Stimulated activated CD8-positive, alpha-beta memory T cell treated with anti-CD3 and anti-CD28 coated beads, Interleukin-2, amount 100 ng/mL, for 1 hour (primary cell): Measurements from ENCODE around the gene BDKRB1.

Source experiments
- DNase-seq, 2 donors: peaks; one replicate each; pipeline ENCODE4 v3.0.0-alpha.2; 2020; ENCODE audit warnings: low read depth in 2 of 2

The BDKRB1 gene

GRCh38 chr14:96255501-96256366, at the start of gene BDKRB1:
BDKRB1 (plus strand) TSS chr14:96256210; CDS start chr14:96263683, 7,473 bp downstream.
- no peak for DNase-seq

- DNase-seq = no peak
Measured at GRCh38 chr14:96206461-96206860, 49.5 kb upstream of the BDKRB1 start.

GRCh38 chr14:96207686-96208085, 48.3 kb upstream of the BDKRB1 start:
- DNase-seq = no peak

GRCh38 chr14:96208739-96209138, 47.3 kb upstream of the BDKRB1 start:
- no peak for DNase-seq

DNA sequence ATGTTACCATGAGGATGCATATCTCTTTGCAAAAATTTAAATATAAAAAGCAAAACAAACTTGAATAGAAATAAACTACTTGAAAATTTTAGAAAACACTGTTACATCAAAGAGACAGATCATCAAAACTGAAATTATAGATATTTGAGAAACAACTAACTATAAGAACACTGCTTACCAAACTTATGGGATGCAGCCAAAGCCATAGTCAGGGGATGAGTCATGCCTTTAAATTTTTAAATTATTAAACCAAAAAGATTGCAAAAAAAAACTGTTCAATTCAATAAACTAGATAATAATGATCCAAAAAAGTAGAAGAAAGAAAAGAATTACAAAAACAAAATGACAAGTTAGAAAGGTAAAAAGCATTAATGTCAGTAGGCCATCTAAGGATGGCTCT, 43.9 kb upstream of the BDKRB1 start:
- DNase-seq = no peak

DNA sequence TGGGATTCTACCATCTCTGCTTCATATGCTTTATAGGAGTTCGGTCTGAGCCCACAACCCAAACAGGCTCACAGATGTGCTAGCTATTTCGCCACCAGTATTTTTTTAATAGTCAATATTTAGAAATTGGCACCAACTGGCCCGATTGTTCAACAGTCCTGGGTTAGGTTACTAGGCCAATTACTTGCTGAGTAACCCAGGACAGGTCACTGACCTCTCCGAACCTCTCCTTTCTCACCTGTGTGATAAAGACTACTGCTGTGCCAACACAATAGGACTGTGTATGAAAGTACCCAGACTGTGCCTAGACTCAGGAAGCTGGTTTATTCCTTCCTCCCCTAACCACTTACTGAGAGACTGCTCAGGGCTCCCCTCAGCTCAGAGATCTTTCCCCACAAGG, 43.1 kb upstream of the BDKRB1 start:
- no peak for DNase-seq

GRCh38 chr14:96213871-96214465, 42.0 kb upstream of the BDKRB1 start:
- no peak for DNase-seq

DNA sequence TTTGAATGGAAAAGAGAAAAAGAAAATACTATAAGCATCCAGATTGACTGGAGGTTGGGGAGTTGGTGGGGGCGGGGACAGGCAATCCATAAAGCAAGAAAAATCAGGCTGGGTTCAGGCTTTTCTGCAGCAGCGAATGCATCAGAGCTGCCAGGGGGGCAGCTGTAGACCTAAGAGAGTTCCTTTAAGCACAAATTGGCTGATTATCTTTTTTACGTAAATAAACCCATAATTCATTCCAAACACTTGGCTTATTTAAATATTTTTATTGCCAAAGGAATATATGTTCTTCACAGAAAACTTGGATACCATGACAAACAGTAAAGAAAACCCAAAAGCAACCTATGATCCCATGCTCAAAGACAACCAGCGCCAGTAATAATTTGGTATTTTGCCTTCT, 41.2 kb upstream of the BDKRB1 start:
- no peak for DNase-seq

- no peak for DNase-seq
Measured at GRCh38 chr14:96215452-96216244, 40.4 kb upstream of the BDKRB1 start.

DNA sequence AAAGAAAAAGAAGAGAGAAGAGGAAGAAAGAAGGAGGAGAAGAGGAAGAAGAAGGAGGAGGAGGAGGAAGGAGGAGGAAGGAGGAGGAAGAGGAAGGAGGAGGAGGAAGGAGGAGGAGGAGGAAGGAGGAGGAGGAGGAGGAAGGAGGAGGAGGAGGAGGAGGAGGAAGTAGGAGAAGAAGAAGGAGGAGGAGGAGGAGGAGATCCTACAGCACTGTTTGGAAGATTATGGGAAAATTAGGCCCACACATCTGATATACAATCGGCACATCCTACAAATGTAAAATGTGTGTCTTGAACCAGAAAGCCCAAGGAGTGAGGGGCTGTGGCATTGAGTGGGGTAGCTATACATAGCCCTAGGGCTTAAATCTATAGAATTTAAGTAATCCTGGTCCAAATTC, 39.4 kb upstream of the BDKRB1 start:
- DNase-seq = no peak

GRCh38 chr14:96217376-96217913, 38.6 kb upstream of the BDKRB1 start:
- DNase-seq = no peak

DNA sequence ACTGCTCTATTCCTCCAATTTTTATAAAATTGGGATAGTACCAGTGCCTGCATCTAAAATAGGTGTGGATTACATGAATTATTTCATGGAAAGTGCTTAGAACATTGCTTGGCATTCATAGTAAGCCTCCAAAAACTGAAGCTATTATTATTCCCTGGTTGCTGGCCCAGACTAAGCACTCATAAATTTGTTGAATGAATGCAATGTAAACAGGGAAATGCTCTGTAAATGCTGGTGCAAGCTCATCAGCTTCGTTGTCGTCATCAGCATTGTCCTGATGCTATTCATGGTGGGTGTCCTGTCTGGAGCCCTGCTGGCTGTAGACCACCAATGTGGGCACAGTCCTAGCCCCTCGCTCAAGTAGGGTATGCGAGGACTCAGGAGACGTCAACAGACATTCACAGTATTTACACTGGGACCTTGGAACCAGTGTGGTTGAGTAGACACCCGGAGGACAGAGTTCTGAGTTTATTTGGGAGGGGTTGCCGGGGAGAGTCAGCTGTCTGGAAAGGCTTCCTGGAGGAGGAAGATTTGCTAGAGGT, 34.8 kb upstream of the BDKRB1 start:
- DNase-seq = no peak

DNA sequence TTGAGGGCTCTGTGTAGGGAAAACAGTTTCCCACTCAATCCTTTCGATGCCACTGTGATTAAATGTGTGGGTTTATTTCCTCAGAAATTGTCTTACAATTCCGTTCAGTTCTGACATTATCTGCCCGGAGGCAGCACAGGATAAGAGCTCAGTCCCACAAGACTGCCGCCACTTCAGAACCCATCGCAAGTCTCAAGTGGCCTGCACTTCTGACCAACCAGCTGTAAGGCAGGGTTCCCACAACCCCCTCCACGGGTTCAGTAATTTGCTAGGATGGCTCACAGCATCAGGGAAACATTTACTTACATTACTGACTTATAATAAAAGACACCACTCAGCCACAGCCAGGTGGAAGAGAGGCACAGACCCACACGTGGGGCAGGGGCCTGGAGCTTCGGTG, 34.2 kb upstream of the BDKRB1 start:
- no peak for DNase-seq

DNA sequence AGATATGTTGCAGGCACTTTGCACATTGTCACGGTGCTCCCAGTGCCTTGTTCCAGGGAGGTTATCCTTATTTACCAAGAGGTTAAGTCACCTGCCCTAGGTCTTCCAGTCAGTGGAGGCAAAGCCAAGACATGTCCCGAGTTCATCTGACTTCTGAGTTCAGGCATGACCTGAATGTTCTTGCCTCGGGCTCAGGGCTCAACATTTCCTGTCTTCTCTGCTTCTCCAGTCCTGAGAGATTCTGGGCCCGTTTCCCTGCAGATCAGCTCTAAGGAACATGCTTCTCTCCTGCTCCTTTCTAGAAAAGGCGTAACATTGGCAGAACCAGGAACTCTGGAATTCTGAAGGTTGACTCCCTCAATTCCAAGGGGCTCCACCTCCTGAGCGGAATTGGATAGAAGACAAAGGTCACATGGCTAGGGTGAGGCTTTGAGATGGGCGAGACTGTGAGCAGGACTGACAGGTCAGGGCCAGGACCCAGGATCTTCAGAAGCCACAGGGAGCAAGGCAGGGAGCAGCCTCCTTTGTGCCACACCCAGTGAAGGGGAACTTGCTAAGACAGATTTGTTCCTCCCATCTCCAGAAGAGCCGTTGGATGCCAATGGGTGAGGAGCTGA, 31.4 kb upstream of the BDKRB1 start:
- no peak for DNase-seq

DNA sequence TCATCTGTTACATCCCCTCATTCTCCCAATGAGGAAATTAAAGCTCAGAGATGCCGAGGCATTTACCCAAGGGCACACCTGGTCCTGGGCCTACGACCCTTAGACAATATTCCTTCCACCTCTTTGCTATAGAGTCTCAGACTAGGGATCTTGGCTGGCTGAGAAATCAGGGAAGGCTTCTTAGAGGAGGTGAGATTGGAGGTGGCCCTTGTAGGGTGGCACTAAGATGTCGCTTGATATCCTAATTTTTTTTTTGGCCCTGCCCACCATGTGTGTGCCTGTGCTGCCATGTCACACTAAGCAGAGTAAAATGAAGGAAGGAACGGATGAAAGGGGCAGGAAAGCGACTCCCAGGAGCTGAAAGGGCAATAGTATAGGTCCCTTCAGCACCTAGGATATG, 30.8 kb upstream of the BDKRB1 start:
- DNase-seq = no peak

- no peak for DNase-seq
Measured at GRCh38 chr14:96225745-96226151, 30.3 kb upstream of the BDKRB1 start.

GRCh38 chr14:96227428-96227827, 28.6 kb upstream of the BDKRB1 start:
- DNase-seq = no peak

DNA sequence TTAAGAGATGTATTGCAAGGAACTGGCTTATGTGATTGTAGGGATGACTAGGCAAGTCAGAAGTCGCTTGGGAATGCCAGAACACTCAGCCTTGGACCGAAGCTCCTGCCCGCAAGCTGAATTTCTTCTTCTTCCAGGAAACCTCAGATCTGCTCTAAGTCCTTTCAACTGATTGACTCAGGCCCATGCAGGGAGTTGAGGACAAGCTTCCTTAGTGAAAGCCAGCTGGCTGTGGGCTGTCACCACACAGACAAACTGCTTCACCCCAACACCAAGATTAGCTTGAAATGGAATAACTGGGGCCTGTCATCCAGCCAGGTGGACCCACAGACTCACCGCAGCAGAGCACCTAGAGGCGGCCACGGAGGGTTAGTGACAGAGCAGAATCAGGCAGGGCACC, 26.7 kb upstream of the BDKRB1 start:
- no peak for DNase-seq

GRCh38 chr14:96231056-96231455, 25.0 kb upstream of the BDKRB1 start:
- DNase-seq = no peak

GRCh38 chr14:96231526-96232130, 24.4 kb upstream of the BDKRB1 start:
- DNase-seq = no peak

GRCh38 chr14:96232506-96232905, 23.5 kb upstream of the BDKRB1 start:
- no peak for DNase-seq
